Keratinocyte (primary cell): ENCODE measurements around the gene SPATA6L.

Experiments used
- EZH2 ChIP-seq: IDR thresholded peaks from one replicate; pipeline ENCODE4 v1.6.1; 2012; ENCODE audit warnings: inconsistent platforms, mild to moderate bottlenecking, low read length, moderate library complexity
- TF ChIP-seq, protein P1 (sequence below), 3 experiments: IDR thresholded peaks in 1 of 3; conservative IDR thresholded peaks in 1 of 3; optimal IDR thresholded peaks in 1 of 3; 2 replicates in 2 of 3; 3 replicates in 1 of 3; pipeline versions ENCODE3 to v1.5.1; 2011; ENCODE audit warnings: low read length in 3 of 3, mild to moderate bottlenecking in 3 of 3, moderate library complexity in 2 of 3, control low read depth in 1 of 3, inconsistent platforms in 1 of 3; ENCODE audit not compliant: insufficient read depth in 2 of 3; ENCODE audit errors: extremely low read depth in 1 of 3

DNA sequence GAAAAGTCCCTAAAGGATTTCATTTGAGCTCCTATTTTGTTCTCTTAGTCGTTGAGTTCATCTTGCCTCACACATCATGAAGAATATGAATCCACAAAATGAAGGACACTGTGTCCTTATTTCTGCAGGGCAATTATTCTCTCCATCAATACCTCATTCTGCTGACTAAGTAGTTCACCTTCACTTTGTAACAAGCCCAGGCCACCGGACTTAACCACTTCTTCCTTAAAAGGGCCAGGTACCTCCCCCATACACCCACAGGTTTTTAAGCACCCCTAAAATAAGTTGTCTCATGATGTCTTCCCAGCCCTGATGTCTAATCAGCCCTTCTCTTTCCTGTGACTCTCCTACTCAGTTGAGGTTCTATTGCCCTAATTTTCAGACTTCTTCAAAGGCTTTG, 71.3 kb downstream of the SPATA6L start:
- no peak for TF ChIP-seq EZH2
- TF ChIP-seq, protein P1, sequence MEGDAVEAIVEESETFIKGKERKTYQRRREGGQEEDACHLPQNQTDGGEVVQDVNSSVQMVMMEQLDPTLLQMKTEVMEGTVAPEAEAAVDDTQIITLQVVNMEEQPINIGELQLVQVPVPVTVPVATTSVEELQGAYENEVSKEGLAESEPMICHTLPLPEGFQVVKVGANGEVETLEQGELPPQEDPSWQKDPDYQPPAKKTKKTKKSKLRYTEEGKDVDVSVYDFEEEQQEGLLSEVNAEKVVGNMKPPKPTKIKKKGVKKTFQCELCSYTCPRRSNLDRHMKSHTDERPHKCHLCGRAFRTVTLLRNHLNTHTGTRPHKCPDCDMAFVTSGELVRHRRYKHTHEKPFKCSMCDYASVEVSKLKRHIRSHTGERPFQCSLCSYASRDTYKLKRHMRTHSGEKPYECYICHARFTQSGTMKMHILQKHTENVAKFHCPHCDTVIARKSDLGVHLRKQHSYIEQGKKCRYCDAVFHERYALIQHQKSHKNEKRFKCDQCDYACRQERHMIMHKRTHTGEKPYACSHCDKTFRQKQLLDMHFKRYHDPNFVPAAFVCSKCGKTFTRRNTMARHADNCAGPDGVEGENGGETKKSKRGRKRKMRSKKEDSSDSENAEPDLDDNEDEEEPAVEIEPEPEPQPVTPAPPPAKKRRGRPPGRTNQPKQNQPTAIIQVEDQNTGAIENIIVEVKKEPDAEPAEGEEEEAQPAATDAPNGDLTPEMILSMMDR (optimal IDR thresholded peaks at IDR 0.05 in 1 of 3, IDR thresholded peaks at IDR 0.05 in 1 of 3, conservative IDR thresholded peaks at IDR 0.05 in 1 of 3; ENCODE audit: extremely low read depth in 1 of 3, insufficient read depth in 2 of 3, low read length in 3 of 3): no peak
